WERI-Rb-1 (cell line): ENCODE results near the gene AFF2.

ENCODE experiments used
- DNase-seq: peaks from one replicate; pipeline ENCODE4 v3.0.0-alpha.2; 2020
- H3K27ac ChIP-seq: fragments of 250-450 bp; sonication (Bioruptor Pico); 2 replicates; pipeline ENCODE4 v1.5.1; 2020; ENCODE audit warnings: mild to moderate bottlenecking, moderate library complexity
- H3K27me3 ChIP-seq: fragments of 250-450 bp; sonication (Bioruptor Pico); 2 replicates; pipeline ENCODE4 v1.5.1; 2021; ENCODE audit warnings: mild to moderate bottlenecking, low read depth, moderate library complexity; ENCODE audit not compliant: insufficient read depth, severe bottlenecking
- H3K36me3 ChIP-seq: fragments of 250-450 bp; sonication (Bioruptor Pico); 2 replicates; pipeline ENCODE4 v1.5.1; 2020; ENCODE audit warnings: mild to moderate bottlenecking, moderate library complexity
- H3K4me3 ChIP-seq: 2 replicates; pipeline ENCODE4 v1.5.1; 2011; ENCODE audit warnings: low read depth, mild to moderate bottlenecking, control low read depth, low read length
- H3K9me3 ChIP-seq: fragments of 250-450 bp; sonication (Bioruptor Pico); 2 replicates; pipeline ENCODE4 v1.5.1; 2021; ENCODE audit warnings: mild to moderate bottlenecking, moderate library complexity; ENCODE audit not compliant: severe bottlenecking
- TF ChIP-seq, protein P1 (sequence below): IDR thresholded peaks from 2 replicates; pipeline ENCODE4 v1.5.1; 2011; ENCODE audit warnings: low read depth, mild to moderate bottlenecking, control low read depth, inconsistent platforms, low read length

The AFF2 gene

GRCh38 chrX:149044471-149044870 is 544.1 kb downstream of the AFF2 start:
- no peak for DNase-seq
- Histone ChIP-seq H3K4me3 (no peak overlapping the region), H3K27me3 (peaks cover 4% of the 10 kb centered on the region), H3K36me3 (no peaks in the 10 kb centered on the region), H3K27ac (no peak overlapping the region), H3K9me3 (no peaks in the 10 kb centered on the region)
- TF ChIP-seq, protein P1, sequence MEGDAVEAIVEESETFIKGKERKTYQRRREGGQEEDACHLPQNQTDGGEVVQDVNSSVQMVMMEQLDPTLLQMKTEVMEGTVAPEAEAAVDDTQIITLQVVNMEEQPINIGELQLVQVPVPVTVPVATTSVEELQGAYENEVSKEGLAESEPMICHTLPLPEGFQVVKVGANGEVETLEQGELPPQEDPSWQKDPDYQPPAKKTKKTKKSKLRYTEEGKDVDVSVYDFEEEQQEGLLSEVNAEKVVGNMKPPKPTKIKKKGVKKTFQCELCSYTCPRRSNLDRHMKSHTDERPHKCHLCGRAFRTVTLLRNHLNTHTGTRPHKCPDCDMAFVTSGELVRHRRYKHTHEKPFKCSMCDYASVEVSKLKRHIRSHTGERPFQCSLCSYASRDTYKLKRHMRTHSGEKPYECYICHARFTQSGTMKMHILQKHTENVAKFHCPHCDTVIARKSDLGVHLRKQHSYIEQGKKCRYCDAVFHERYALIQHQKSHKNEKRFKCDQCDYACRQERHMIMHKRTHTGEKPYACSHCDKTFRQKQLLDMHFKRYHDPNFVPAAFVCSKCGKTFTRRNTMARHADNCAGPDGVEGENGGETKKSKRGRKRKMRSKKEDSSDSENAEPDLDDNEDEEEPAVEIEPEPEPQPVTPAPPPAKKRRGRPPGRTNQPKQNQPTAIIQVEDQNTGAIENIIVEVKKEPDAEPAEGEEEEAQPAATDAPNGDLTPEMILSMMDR: no peak

GRCh38 chrX:149045645-149046210 is 545.3 kb downstream of the AFF2 start:
- TF ChIP-seq, protein P1: no peak

More at GRCh38 chrX:149045645-149046210, 545.3 kb downstream of the AFF2 start:
- Histone ChIP-seq H3K27ac (no peak overlapping the region), H3K36me3 (no peaks in the 10 kb centered on the region), H3K4me3 (no peak overlapping the region), H3K9me3 (no peaks in the 10 kb centered on the region), H3K27me3 (peaks cover 4% of the 10 kb centered on the region)
- no peak for DNase-seq
